ENCODE results near the gene ADAMTS17.

DNA sequence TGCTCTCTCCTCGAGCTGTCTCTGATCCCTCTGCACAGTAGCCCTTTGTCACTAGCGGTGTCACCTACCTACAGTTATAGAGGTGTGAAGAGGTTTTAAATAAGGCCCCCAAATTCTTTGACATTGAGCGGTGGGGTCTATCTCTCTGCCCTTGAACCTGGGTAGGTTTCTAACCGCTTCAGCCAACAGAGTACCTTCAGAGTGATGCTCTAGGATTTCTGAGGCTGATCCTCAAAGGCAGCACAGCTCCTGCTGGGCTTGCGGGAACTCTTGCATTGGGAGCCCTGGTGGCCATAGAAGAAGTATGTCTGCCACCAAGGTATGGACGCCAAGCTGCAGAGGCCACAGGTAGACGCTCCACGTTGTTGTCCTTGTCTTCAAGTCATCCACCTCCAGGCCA is 35.7 kb downstream of the ADAMTS17 start:
- TF ChIP-seq, protein P1, sequence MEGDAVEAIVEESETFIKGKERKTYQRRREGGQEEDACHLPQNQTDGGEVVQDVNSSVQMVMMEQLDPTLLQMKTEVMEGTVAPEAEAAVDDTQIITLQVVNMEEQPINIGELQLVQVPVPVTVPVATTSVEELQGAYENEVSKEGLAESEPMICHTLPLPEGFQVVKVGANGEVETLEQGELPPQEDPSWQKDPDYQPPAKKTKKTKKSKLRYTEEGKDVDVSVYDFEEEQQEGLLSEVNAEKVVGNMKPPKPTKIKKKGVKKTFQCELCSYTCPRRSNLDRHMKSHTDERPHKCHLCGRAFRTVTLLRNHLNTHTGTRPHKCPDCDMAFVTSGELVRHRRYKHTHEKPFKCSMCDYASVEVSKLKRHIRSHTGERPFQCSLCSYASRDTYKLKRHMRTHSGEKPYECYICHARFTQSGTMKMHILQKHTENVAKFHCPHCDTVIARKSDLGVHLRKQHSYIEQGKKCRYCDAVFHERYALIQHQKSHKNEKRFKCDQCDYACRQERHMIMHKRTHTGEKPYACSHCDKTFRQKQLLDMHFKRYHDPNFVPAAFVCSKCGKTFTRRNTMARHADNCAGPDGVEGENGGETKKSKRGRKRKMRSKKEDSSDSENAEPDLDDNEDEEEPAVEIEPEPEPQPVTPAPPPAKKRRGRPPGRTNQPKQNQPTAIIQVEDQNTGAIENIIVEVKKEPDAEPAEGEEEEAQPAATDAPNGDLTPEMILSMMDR (IDR thresholded peaks at IDR 0.05), result no peak
- no peak for TF ChIP-seq EZH2 (IDR thresholded peaks at IDR 0.05)

Data from neural progenitor cell (in vitro differentiated cells).